NAMALWA (cell line): ENCODE data around the gene AHCYL1.
"Not testable (repeated sequence)": the region's sequence is repeated elsewhere in the genome, so short reads cannot be mapped to it uniquely, and the experiment has no call there.

Experiments used
- DNase-seq: peaks from one replicate; pipeline ENCODE4 v3.0.0-alpha.2; 2015; ENCODE audit warnings: low spot score

Gene AHCYL1

DNA sequence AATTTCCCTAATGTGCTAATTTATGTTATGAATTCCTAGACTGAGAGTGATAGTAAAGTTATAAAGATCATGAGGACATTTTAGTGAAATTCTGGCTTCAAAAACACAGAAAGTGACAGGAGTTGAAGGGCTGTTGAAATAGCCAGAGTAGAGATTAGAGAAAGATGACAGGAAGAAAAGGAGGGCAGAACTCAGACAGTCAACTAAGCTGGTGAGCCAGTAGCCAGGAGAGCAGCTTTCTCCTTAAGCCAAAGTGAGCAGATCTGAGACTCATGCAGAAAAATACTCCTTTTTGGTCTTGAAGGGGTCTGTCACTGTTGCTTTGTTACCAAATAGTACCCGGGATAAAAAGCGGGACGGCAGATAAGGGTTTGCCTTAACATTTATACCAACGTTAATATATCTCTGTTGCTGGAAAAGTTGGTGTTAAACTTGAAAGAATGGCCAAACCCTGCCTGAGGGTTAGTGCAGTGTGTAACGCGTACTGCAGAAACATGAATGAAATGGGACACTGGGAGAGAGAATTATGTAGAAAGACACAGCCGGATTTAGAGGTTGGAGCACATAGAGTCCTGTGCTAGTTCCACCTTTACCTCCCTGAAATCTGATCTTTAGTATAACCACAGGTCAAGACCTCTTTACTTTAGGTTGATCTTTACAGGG is 12.8 kb downstream of the AHCYL1 start:
- DNase-seq = no peak

- DNase-seq = no peak
Observed at GRCh38 chr1:109997867-109998229, 13.3 kb downstream of the AHCYL1 start.

GRCh38 chr1:110002695-110003094 is 18.1 kb downstream of the AHCYL1 start:
- no peak for DNase-seq

GRCh38 chr1:110003747-110004428 is 19.3 kb downstream of the AHCYL1 start:
- no peak for DNase-seq

DNA sequence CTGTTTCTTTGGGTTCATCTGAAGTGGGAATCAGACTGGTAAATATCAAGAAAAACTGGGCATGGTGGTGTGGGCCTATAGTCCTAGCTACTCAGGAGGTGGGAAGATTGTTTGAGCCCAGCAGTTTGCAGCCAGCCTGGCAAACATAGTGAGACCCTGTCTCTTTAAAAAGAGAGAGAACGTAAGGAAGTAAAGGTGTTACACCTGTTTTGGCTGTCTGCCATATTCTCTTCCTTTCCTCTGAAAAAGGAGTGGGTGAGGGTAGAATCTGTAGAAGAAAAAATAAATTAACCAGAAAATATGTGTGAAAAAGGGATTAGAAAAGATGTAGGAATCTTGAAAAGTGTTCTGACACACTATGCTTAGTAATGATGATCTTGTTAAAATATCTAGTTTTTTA is 20.0 kb downstream of the AHCYL1 start:
- DNase-seq = no peak

GRCh38 chr1:110005971-110006370 is 21.4 kb downstream of the AHCYL1 start:
- no peak for DNase-seq

DNA sequence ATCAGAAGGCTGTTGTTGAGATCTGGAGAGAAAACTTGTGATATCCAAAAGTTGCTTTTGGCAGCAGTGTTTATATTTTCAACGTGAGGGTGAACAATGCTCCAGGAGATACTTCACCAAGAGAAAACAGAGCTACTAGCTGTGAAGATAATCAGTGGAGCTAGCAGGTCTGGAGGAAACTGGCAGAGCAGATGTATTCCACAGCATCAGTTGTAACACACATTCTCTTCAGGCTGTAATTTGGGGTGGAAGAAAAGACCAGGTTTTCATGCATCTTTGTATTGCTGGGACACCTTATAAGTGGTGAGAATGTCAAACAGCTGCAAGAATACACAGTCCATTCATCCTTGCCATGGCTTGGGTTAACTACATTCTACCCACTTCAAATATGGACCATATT is 22.0 kb downstream of the AHCYL1 start:
- no peak for DNase-seq

- no peak for DNase-seq
Observed at GRCh38 chr1:110007046-110007830, 22.7 kb downstream of the AHCYL1 start.

DNA sequence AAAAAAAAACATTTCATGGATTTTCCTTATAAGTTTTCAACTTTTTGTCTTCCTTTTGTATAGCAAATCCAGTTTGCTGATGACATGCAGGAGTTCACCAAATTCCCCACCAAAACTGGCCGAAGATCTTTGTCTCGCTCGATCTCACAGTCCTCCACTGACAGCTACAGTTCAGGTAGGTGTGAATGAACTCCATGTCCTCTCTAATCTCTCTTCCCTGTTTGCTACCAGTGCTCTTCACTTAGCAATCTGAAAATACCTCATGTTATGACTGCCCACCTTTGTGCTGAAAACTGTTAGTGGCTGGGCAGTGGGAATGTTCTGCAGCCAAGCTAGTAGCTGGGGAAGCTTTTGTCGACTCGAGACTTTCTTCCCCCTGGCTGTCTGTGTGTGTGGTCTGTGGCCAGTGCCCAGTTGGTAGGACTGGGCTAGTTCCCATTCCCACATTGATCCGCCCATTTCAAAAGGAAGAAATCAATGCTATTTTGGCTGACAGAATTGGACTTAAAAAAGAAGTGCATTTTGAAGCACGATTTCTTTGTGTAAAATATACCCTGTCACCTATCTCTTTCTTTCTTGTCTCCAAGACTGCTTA is 24.5 kb downstream of the AHCYL1 start:
- no peak for DNase-seq

DNA sequence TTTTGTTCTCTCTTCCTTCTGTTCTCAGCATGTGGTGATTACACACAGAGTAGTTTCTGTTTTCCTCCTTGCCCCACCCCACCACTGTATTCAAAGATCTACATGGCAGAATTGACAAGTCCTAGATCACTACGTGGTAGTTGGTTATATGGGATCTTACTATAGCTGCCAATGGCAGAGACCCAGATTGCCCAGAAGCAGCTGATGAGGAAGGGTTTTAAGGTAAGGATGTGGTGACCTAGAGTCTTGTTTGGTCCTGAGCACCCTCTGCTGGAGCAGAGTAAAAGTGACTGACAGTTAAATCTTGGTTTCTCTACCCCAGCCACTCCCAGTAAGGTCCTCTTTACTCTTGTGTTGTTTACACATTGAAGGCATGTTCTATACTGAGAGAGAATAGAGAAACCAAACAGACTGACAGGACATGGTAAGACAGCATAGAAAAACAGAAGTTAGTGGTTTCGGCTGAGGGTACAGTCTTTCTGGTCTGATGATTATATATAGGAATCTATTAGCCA is 27.0 kb downstream of the AHCYL1 start:
- DNase-seq = peak; percentile 93

- DNase-seq = peak; percentile 82
Observed at GRCh38 chr1:110012100-110012780, 27.7 kb downstream of the AHCYL1 start.

DNA sequence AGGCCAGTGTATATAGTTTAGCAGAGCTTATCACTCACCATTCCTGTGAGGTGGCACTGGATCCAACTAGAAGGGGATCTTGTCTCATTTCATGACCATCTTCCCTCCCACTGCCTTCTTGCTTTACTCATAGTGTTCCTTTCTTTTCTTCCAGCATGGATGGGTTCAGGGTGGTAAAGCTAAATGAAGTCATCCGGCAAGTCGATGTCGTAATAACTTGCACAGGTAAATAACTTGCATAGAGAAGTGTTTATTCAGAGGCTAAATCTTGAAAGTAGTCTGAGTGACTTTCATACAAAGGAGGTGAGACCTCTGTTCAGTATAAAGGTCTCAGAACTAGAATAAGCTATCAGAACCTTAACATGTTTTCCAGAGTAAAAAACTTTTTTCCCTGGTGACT is 33.2 kb downstream of the AHCYL1 start:
- no peak for DNase-seq

DNA sequence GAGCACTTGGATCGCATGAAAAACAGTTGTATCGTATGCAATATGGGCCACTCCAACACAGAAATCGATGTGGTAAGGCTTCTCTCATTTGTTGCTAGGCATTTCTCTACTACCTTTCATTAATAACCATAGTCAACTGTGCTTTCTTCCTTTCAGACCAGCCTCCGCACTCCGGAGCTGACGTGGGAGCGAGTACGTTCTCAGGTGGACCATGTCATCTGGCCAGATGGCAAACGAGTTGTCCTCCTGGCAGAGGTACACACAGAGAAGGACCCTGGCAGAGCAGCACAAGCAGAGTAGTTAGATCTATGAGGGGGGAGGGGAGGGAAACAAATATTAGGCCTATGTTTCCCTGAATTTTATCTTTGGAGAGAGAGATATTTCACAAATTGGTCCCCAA is 33.8 kb downstream of the AHCYL1 start:
- no peak for DNase-seq

DNA sequence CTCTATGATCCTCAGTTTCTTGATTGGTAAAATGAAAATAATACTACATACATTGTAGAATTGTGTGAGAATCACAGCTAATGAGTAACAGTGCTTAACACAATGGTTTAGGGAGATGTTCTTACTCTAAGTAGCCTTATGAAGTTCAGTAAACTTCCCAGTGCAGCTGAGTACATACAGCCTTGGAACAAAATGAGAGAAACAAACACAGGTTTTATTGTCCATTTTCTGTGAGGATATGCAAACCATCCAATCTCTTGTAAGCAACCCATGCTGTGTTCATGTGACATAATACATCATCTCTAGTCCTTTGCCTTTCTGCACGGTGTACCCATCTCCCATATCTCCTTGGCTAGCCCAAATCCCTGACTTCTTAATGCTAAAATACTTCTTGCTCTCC is 35.2 kb downstream of the AHCYL1 start:
- no peak for DNase-seq

DNA sequence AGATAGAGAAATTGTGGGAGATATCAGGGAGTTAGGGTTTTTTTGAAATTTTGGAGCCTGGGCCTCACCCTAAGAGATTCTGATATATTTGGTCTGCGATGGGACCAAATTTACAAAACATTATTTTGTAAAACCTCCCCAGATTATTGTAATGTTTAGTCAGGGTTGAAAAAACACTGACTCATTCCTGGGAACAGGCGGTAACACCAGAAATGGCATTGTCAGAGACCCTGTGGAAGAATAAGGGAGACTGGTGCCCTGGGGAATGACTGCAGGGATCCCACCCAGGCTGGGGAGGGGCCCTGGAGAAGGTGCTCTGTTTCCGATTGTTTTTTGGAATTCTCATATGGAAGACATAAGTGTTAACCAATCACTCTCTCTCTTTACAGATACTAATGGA is 36.7 kb downstream of the AHCYL1 start:
- no peak for DNase-seq

- DNase-seq = no peak
Observed at GRCh38 chr1:110024613-110025012, 40.0 kb downstream of the AHCYL1 start.

DNA sequence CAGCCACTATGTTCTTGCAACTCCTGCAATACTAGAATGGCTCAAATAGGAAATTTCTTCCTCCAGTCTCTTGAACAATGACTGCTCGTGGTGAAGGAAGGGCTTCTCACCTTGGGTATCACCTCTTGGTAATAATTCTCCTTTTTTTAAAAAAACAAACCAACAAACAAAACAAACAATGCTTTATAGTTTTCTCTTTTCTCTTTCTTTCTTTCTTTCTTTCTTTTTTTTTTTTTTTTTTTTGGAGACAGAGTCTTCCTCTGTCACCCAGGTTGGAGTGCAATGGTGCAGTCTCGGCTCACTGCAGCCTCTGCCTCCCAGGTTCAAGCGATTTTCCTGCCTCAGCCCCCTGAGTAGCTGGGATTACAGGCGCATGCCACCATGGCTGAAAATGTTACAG is 46.1 kb downstream of the AHCYL1 start:
- DNase-seq = not testable (repeated sequence)

- no peak for DNase-seq
Observed at GRCh38 chr1:110032327-110032726, 47.8 kb downstream of the AHCYL1 start.

- DNase-seq = no peak
Observed at GRCh38 chr1:110033421-110033820, 48.9 kb downstream of the AHCYL1 start.

DNA sequence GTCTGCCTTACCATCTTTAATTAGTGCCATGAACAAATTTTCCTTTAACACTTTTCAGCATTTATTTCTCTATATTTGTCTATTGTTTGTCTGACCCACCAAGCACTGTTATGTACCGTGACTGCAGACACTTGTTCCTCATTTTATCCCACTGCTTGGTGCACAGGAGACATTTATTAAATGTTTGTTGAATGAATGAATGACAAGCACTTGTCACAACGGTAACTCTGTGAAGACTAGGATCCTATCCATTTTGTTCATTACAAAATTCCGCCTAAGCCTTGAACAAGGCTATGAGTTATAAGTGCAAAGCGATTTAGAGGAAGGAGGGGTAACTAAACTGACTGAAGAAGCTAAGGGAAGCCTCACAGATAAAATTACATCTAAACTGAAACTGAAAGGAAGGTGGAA is 49.5 kb downstream of the AHCYL1 start:
- no peak for DNase-seq

DNA sequence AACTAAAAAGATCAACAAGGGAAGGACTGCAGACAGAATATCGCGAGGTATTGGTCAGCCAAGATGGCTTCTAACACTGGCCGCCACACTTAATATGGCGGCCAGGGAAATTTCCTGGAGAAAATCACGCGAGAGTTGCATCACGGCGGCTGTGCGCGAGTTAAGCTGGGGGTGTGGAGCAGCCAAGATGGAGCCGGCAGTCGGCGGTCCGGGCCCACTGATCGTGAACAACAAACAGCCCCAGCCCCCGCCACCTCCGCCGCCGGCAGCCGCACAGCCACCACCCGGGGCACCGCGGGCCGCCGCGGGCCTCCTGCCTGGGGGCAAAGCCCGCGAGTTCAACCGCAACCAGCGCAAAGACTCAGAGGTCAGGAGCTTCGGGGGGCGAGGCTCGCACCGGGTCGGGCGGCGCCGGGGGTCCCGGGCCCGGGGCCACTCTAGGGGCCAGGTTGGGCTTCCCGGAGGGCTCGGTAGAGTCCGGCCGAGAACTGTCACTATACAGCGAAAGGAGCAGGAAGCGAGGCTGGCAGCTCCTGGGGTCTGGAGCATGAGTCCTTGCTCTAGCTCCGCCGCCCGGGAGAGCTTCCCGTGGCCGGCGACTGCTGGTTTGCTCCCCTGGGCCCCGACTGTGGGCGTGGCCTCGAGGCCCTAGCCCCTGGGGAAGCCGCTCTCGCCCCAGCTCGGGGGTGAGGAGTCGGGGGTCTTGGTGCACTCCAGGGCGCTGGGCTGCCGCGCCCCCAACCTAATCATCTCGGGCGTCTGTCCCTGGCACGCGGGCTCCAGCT is 50.1 kb downstream of the AHCYL1 start, which contains the start of gene STRIP1:
Gene STRIP1 (plus strand): TSS at position 174 of the 785 bp plus-strand sequence. CDS start 14 bp downstream, at position 188.
- DNase-seq = peak; percentile 98
